Hepatocyte (in vitro differentiated cells): Measurements from ENCODE around the gene GMCL1. TPM values are rescaled to one million over a fixed set of nuclear protein-coding genes. Genes with fewer than 3 reads are reported as not detected.

Experiments
- polyA plus RNA-seq: library from polyadenylated mRNA; unstranded; fragments of >200 nt; fragmentation: Nextera tagmentation; extraction: Ambion mirVana; gene quantifications from 2 replicates; pipeline ENCODE4 v1.2.1, GENCODE V29; 2016
- small RNA-seq: library from RNA; depleted of rRNA; stranded (forward); fragments of <200 nt; gene quantifications from one replicate; pipeline ENCODE3, GENCODE V24; 2014
- total RNA-seq: library from RNA; depleted of rRNA; stranded (reverse); fragments of >200 nt; gene quantifications from 2 replicates; pipeline ENCODE4 v1.2.3, GENCODE V29; 2014

The GMCL1 gene
- total and polyA plus RNA-seq, 2 experiments from 2014 or later = 18.1 to 18.8 TPM

Small RNA genes lying within 50 kb of the gene (small RNA-seq; reads per million reads assigned to genes)
- not detected for gene RPL23AP92

Other genes starting within 250 kb of the GMCL1 start
- gene AAK1, start 185.9 kb upstream of the GMCL1 start, total RNA-seq = 23.2 and 30.1 TPM in 2 replicates
- 30.8 and 44.4 TPM in 2 replicates for gene AAK1, start 185.9 kb upstream of the GMCL1 start, polyA plus RNA-seq
- gene ANXA4, start 87.5 kb upstream of the GMCL1 start, total RNA-seq = 98.8 and 107 TPM in 2 replicates
- 191 and 231 TPM in 2 replicates for gene ANXA4, start 87.5 kb upstream of the GMCL1 start, polyA plus RNA-seq
- 43.1 and 58.4 TPM in 2 replicates for gene SNRNP27, start 64.3 kb downstream of the GMCL1 start, total RNA-seq
- 65.5 and 66.3 TPM in 2 replicates for gene SNRNP27, start 64.3 kb downstream of the GMCL1 start, polyA plus RNA-seq
- gene MXD1, start 85.4 kb downstream of the GMCL1 start, total RNA-seq = 25.8 and 29.7 TPM in 2 replicates
- gene MXD1, start 85.4 kb downstream of the GMCL1 start, polyA plus RNA-seq = 41.8 and 45.4 TPM in 2 replicates
- 0.24 and 0.73 TPM in 2 replicates for gene ASPRV1, start 132.0 kb downstream of the GMCL1 start, total RNA-seq
- 0.66 TPM in 1 of 2 replicates, not detected in the other for gene ASPRV1, start 132.0 kb downstream of the GMCL1 start, polyA plus RNA-seq